HepG2 (cell line): ENCODE measurements around the gene TBX10. TPM values are rescaled to one million over a fixed set of nuclear protein-coding genes. Genes with fewer than 3 reads are reported as not detected.

Experiments
- DNMT1 ChIP-seq: sonication (generic); formaldehyde crosslinking; IDR thresholded peaks from 2 replicates; pipeline ENCODE4 v1.5.1; 2020; ENCODE audit warnings: mild to moderate bottlenecking, missing genetic modification reagents
- GATAD2A ChIP-seq: IDR thresholded peaks from 2 replicates; pipeline ENCODE4 v1.6.1; 2016
- HNF4G ChIP-seq, 2 experiments: sonication (generic) in 1 of 2; formaldehyde crosslinking in 1 of 2; IDR thresholded peaks; 2 replicates each; pipeline versions ENCODE4 v1.4.0 to v1.6.1; 2011 to 2020; ENCODE audit warnings: borderline replicate concordance in 2 of 2, low read depth in 2 of 2, mild to moderate bottlenecking in 2 of 2, low read length in 1 of 2, missing genetic modification reagents in 1 of 2, moderate library complexity in 1 of 2
- MTF1 ChIP-seq: sonication (generic); formaldehyde crosslinking; IDR thresholded peaks from 2 replicates; pipeline ENCODE4 v1.5.0; 2020; ENCODE audit warnings: missing genetic modification reagents
- MYC ChIP-seq: sonication (generic); formaldehyde crosslinking; IDR thresholded peaks from 2 replicates; pipeline ENCODE4 v1.9.0; 2021; ENCODE audit warnings: missing genetic modification reagents, borderline replicate concordance
- NFIC ChIP-seq: IDR thresholded peaks from 2 replicates; pipeline ENCODE4 v1.6.1; 2012; ENCODE audit warnings: mild to moderate bottlenecking, low read length, inconsistent platforms
- NFYC ChIP-seq: IDR thresholded peaks from 2 replicates; pipeline ENCODE4 v1.6.1; 2016; ENCODE audit warnings: missing genetic modification reagents, missing compliant biosample characterization
- NR2F1 ChIP-seq, 2 experiments: fragments of 450-650 bp in 1 of 2; formaldehyde crosslinking in 1 of 2; IDR thresholded peaks; 2 replicates each; pipeline versions ENCODE4 v1.5.0 to v1.6.1; 2016 to 2020; ENCODE audit warnings: mild to moderate bottlenecking in 1 of 2, missing compliant biosample characterization in 1 of 2, missing genetic modification reagents in 1 of 2, moderate library complexity in 1 of 2
- NR2F6 ChIP-seq, 2 experiments: IDR thresholded peaks; 2 replicates each; pipeline ENCODE4 v1.6.1; 2016; ENCODE audit warnings: antibody characterized with exemption in 1 of 2, mild to moderate bottlenecking in 1 of 2
- PAF1 ChIP-seq: IDR thresholded peaks from 2 replicates; pipeline ENCODE4 v1.6.1; 2016; ENCODE audit warnings: missing genetic modification reagents, missing compliant biosample characterization
- PRPF4 ChIP-seq: fragments of 200-400 bp; formaldehyde crosslinking; IDR thresholded peaks from 2 replicates; pipeline ENCODE4 v1.6.1; 2016; ENCODE audit warnings: low read length, low read depth; ENCODE audit not compliant: poor library complexity, severe bottlenecking
- RFX3 ChIP-seq: IDR thresholded peaks from 2 replicates; pipeline ENCODE4 v1.6.1; 2016; ENCODE audit warnings: missing biosample characterization, missing genetic modification reagents
- SATB2 ChIP-seq: sonication (generic); formaldehyde crosslinking; IDR thresholded peaks from 2 replicates; pipeline ENCODE4 v1.5.0; 2020; ENCODE audit warnings: missing genetic modification reagents
- ZMAT3 ChIP-seq: sonication (generic); formaldehyde crosslinking; conservative IDR thresholded peaks from 2 replicates; pipeline ENCODE4 v1.7.0; 2021; ENCODE audit warnings: missing genetic modification reagents
- ZNF263 ChIP-seq: sonication (generic); formaldehyde crosslinking; IDR thresholded peaks from 2 replicates; pipeline ENCODE4 v1.4.0; 2020; ENCODE audit warnings: missing genetic modification reagents
- ZNF432 ChIP-seq: sonication (generic); formaldehyde crosslinking; IDR thresholded peaks from 2 replicates; pipeline ENCODE4 v1.5.0; 2020; ENCODE audit warnings: missing genetic modification reagents, mild to moderate bottlenecking, borderline replicate concordance
- ZNF607 ChIP-seq: sonication (generic); formaldehyde crosslinking; IDR thresholded peaks from 2 replicates; pipeline ENCODE4 v1.5.1; 2020; ENCODE audit warnings: missing genetic modification reagents, mild to moderate bottlenecking, borderline replicate concordance
- ZZZ3 ChIP-seq: sonication (generic); formaldehyde crosslinking; IDR thresholded peaks from 2 replicates; pipeline ENCODE4 v1.4.0; 2020; ENCODE audit warnings: missing genetic modification reagents, mild to moderate bottlenecking, borderline replicate concordance
- polyA plus RNA-seq, 8 experiments: library from polyadenylated mRNA; depleted of rRNA in 3 of 8; stranded (reverse) in 7 of 8; unstranded in 1 of 8; fragments of >200 nt; fragmentation: Illumina TruSeq in 4 of 8; extraction: Trizol in 4 of 8; gene quantifications; 2 replicates each; pipeline versions ENCODE4 v1.2.1 to v1.2.3, GENCODE V29; 2011 to 2016; ENCODE audit warnings: low read depth in 4 of 8, missing spikeins in 1 of 8, mixed read lengths in 1 of 8; ENCODE audit not compliant: insufficient read depth in 1 of 8
- total RNA-seq, 5 experiments: library from RNA; depleted of rRNA; stranded (reverse); fragments of >200 nt; fragmentation: Illumina TruSeq; extraction: Trizol; gene quantifications; 2 replicates each; pipeline ENCODE4 v1.2.3, GENCODE V29; 2016; ENCODE audit warnings: low read depth in 1 of 5
- TF ChIP-seq, protein P1 (sequence below): sonication (generic); formaldehyde crosslinking; IDR thresholded peaks from 2 replicates; pipeline ENCODE4 v1.4.0; 2020; ENCODE audit warnings: missing genetic modification reagents
- TF ChIP-seq, protein P2 (sequence below): sonication (generic); formaldehyde crosslinking; IDR thresholded peaks from 2 replicates; pipeline ENCODE4 v1.5.0; 2020; ENCODE audit warnings: missing genetic modification reagents
- TF ChIP-seq, protein P3 (sequence below): IDR thresholded peaks from 2 replicates; pipeline ENCODE4 v1.6.1; 2018; ENCODE audit warnings: missing genetic modification reagents, mild to moderate bottlenecking, missing compliant biosample characterization
- TF ChIP-seq, protein P4 (sequence below): sonication (generic); formaldehyde crosslinking; IDR thresholded peaks from 2 replicates; pipeline ENCODE4 v1.5.0; 2020; ENCODE audit warnings: mild to moderate bottlenecking, missing genetic modification reagents, borderline replicate concordance

The TBX10 gene
- total and polyA plus RNA-seq, 2 of the 13 experiments (the other 11 are each of a cell fraction or from before 2014, with no cell fraction given): 0.27 to 1.7 TPM

DNA sequence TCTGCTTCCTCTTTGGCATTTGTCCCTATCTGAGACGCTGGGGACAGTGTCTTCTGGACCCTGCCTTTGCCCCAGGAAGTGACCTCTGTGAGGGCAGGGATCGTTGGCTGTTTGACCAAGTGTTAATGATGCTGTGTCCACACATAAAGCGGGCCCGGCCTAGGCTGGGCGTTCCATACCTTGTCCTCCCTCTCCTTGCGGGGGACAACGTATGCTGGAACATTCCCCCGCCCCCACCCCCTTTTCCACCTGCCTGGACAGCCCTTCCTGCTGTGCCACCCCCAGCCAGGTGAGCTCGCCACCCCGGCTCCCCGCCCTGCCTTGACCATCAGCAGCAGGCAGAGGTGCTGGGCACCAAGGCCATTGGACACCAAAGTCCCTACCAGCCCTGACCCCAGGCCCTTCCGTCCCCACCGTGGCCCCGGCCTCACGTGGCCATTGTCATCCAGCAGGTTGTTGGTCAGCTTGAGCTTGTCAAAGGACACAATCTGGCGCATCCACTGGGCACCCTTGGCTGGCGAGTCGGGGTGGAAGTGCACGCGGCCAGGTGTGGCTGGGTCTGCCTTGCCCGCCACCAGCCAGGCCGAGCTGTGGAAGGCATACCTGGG is 5.7 kb downstream of the TBX10 start (continued):
- TF ChIP-seq, protein P1, sequence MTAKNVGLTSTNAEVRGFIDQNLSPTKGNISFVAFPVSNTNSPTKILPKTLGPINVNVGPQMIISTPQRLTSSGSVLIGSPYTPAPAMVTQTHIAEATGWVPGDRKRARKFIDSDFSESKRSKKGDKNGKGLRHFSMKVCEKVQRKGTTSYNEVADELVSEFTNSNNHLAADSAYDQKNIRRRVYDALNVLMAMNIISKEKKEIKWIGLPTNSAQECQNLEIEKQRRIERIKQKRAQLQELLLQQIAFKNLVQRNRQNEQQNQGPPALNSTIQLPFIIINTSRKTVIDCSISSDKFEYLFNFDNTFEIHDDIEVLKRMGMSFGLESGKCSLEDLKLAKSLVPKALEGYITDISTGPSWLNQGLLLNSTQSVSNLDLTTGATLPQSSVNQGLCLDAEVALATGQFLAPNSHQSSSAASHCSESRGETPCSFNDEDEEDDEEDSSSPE (CRISPR knock-in tag): no peak
- TF ChIP-seq NFIC (no peak), DNMT1 (CRISPR knock-in tag) (no peak), MTF1 (CRISPR knock-in tag) (no peak), MYC (0 out of 2 replicates have a peak, but pooled peaks have one; percentile 10), RFX3 (no peak), SATB2 (no peak), ZNF263 (CRISPR knock-in tag) (no peak), ZMAT3 (CRISPR knock-in tag) (peak; percentile 37; the same call in 1 of the 2 replicates), NFYC (CRISPR knock-in tag) (no peak), ZNF432 (CRISPR knock-in tag) (no peak), PRPF4 (no peak), NR2F1 (CRISPR knock-in tag; IDR thresholded peaks at IDR 0.05) (peak in 1 of 2 experiments; percentile 43; a peak in 1 of 4 replicates), HNF4G (IDR thresholded peaks at IDR 0.05; ENCODE audit: borderline replicate concordance, low read depth, low read length) (peak; percentile 62), HNF4G (CRISPR knock-in tag; IDR thresholded peaks at IDR 0.05; ENCODE audit: borderline replicate concordance, low read depth) (no peak), NR2F6 (IDR thresholded peaks at IDR 0.05) (peak; percentile 77), NR2F6 (CRISPR knock-in tag; IDR thresholded peaks at IDR 0.05) (peak; percentile 69; the same call in 1 of the 2 replicates), PAF1 (CRISPR knock-in tag) (no peak), GATAD2A (CRISPR knock-in tag) (no peak), ZNF607 (no peak), ZZZ3 (CRISPR knock-in tag) (no peak)
- TF ChIP-seq, protein P2, sequence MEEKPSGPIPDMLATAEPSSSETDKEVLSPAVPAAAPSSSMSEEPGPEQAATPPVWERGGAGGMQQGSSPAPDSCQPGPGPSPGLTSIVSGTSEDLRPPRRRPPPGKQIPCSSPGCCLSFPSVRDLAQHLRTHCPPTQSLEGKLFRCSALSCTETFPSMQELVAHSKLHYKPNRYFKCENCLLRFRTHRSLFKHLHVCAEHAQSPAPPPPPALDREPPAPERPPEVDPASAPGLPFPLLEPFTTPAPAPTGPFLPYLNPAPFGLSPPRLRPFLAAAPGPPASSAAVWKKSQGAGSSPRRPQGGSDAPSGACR: no peak
- TF ChIP-seq, protein P3, sequence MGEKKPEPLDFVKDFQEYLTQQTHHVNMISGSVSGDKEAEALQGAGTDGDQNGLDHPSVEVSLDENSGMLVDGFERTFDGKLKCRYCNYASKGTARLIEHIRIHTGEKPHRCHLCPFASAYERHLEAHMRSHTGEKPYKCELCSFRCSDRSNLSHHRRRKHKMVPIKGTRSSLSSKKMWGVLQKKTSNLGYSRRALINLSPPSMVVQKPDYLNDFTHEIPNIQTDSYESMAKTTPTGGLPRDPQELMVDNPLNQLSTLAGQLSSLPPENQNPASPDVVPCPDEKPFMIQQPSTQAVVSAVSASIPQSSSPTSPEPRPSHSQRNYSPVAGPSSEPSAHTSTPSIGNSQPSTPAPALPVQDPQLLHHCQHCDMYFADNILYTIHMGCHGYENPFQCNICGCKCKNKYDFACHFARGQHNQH (CRISPR knock-in tag): no peak
- TF ChIP-seq, protein P4, sequence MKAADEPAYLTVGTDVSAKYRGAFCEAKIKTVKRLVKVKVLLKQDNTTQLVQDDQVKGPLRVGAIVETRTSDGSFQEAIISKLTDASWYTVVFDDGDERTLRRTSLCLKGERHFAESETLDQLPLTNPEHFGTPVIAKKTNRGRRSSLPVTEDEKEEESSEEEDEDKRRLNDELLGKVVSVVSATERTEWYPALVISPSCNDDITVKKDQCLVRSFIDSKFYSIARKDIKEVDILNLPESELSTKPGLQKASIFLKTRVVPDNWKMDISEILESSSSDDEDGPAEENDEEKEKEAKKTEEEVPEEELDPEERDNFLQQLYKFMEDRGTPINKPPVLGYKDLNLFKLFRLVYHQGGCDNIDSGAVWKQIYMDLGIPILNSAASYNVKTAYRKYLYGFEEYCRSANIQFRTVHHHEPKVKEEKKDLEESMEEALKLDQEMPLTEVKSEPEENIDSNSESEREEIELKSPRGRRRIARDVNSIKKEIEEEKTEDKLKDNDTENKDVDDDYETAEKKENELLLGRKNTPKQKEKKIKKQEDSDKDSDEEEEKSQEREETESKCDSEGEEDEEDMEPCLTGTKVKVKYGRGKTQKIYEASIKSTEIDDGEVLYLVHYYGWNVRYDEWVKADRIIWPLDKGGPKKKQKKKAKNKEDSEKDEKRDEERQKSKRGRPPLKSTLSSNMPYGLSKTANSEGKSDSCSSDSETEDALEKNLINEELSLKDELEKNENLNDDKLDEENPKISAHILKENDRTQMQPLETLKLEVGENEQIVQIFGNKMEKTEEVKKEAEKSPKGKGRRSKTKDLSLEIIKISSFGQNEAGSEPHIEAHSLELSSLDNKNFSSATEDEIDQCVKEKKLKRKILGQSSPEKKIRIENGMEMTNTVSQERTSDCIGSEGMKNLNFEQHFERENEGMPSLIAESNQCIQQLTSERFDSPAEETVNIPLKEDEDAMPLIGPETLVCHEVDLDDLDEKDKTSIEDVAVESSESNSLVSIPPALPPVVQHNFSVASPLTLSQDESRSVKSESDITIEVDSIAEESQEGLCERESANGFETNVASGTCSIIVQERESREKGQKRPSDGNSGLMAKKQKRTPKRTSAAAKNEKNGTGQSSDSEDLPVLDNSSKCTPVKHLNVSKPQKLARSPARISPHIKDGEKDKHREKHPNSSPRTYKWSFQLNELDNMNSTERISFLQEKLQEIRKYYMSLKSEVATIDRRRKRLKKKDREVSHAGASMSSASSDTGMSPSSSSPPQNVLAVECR: no peak
